Loucy (cell line): ENCODE data around the gene TMCC3.
"Not testable (repeated sequence)": the region's sequence is repeated elsewhere in the genome, so short reads cannot be mapped to it uniquely, and the experiment has no call there.

Experiments used
- H2AFZ ChIP-seq: fragments of 200-600 bp; sonication (generic); 2 replicates; pipeline ENCODE4 v1.6.0; 2016; ENCODE audit warnings: antibody characterized with exemption, mild to moderate bottlenecking, low read length, moderate library complexity
- H3F3A ChIP-seq: fragments of 200-600 bp; 2 replicates; pipeline ENCODE4 v1.6.0; 2016; ENCODE audit warnings: antibody characterized with exemption, low read depth, mild to moderate bottlenecking
- H3K27me3 ChIP-seq: fragments of 200-600 bp; sonication (generic); 2 replicates; pipeline ENCODE4 v1.6.1; 2014; ENCODE audit warnings: low read length, mild to moderate bottlenecking; ENCODE audit not compliant: insufficient read depth, poor library complexity, severe bottlenecking
- H3K36me3 ChIP-seq: fragments of 200-600 bp; sonication (generic); 2 replicates; pipeline ENCODE4 v1.6.1; 2016; ENCODE audit warnings: low read length; ENCODE audit not compliant: insufficient read depth
- H3K4me1 ChIP-seq: fragments of 200-600 bp; sonication (generic); 2 replicates; pipeline ENCODE4 v1.5.1; 2014; ENCODE audit warnings: low read length, mild to moderate bottlenecking; ENCODE audit not compliant: insufficient read depth, poor library complexity, severe bottlenecking
- H3K4me2 ChIP-seq: fragments of 200-600 bp; sonication (generic); 2 replicates; pipeline ENCODE4 v1.6.0; 2014; ENCODE audit warnings: antibody characterized with exemption, low read length, low read depth, mild to moderate bottlenecking; ENCODE audit not compliant: poor library complexity, severe bottlenecking
- H3K4me3 ChIP-seq: fragments of 200-600 bp; sonication (generic); 2 replicates; pipeline ENCODE4 v1.5.1; 2014; ENCODE audit warnings: low read length, mild to moderate bottlenecking, mixed read lengths; ENCODE audit not compliant: poor library complexity, severe bottlenecking
- H3K79me2 ChIP-seq: fragments of 200-600 bp; sonication (generic); 2 replicates; pipeline ENCODE4 v1.6.1; 2014; ENCODE audit warnings: low read length; ENCODE audit not compliant: insufficient read depth
- H3K9ac ChIP-seq: fragments of 200-600 bp; sonication (generic); 2 replicates; pipeline ENCODE4 v1.6.0; 2014; ENCODE audit warnings: mild to moderate bottlenecking, low read depth, low read length, moderate library complexity; ENCODE audit not compliant: poor library complexity, severe bottlenecking
- H3K9me2 ChIP-seq: fragments of 200-600 bp; sonication (generic); replicated peaks from 2 replicates; pipeline ENCODE4 v1.6.1; 2016; ENCODE audit warnings: low read depth, low read length, mixed read lengths
- H3K9me3 ChIP-seq: fragments of 200-600 bp; sonication (generic); 2 replicates; pipeline ENCODE4 v1.6.1; 2014; ENCODE audit warnings: mild to moderate bottlenecking, antibody characterized with exemption, low read length, low read depth; ENCODE audit not compliant: insufficient read depth
- H4K20me1 ChIP-seq: fragments of 200-600 bp; sonication (generic); 2 replicates; pipeline ENCODE4 v1.6.0; 2014; ENCODE audit warnings: antibody characterized with exemption, low read length, mild to moderate bottlenecking; ENCODE audit not compliant: insufficient read depth, poor library complexity, severe bottlenecking
- CTCF ChIP-seq: fragments of 200-600 bp; sonication (generic); conservative IDR thresholded peaks from 2 replicates; pipeline ENCODE4 v1.5.1; 2014; ENCODE audit warnings: mild to moderate bottlenecking, antibody characterized with exemption, low read length
- EZH2phosphoT487 ChIP-seq: fragments of 200-600 bp; IDR thresholded peaks from 2 replicates; pipeline ENCODE4 v1.6.1; 2018; ENCODE audit warnings: antibody characterized with exemption, mild to moderate bottlenecking, moderate library complexity, borderline replicate concordance

Gene TMCC3

GRCh38 chr12:94615260-94616181, 34.8 kb downstream of the TMCC3 start:
- Histone ChIP-seq H3K27me3 (no peaks in the 10 kb centered on the region), H3K9me2 (no peaks in the 10 kb centered on the region), H3K79me2 (no peaks in the 10 kb centered on the region), H2AFZ (no peak overlapping the region), H3K4me3 (no peak overlapping the region), H3K36me3 (no peaks in the 10 kb centered on the region), H3K4me1 (no peaks in the 10 kb centered on the region), H3F3A (no peaks in the 10 kb centered on the region), H4K20me1 (no peaks in the 10 kb centered on the region), H3K9ac (no peak overlapping the region), H3K4me2 (no peak overlapping the region), H3K9me3 (no peaks in the 10 kb centered on the region)
- TF ChIP-seq CTCF (no peak), EZH2phosphoT487 (no peak)

GRCh38 chr12:94614288-94614721, 36.1 kb downstream of the TMCC3 start:
- H3K9me2 ChIP-seq = no peaks in the 10 kb centered on the region
- no peaks in the 10 kb centered on the region for H3K79me2 ChIP-seq
- H3K4me3 ChIP-seq = no peak overlapping the region
- H3K4me1 ChIP-seq = no peaks in the 10 kb centered on the region
- TF ChIP-seq CTCF = no peak
- TF ChIP-seq EZH2phosphoT487 = no peak
- H3K36me3 ChIP-seq = no peaks in the 10 kb centered on the region
- no peaks in the 10 kb centered on the region for H3F3A ChIP-seq
- H3K4me2 ChIP-seq = no peak overlapping the region
- H3K27me3 ChIP-seq = no peaks in the 10 kb centered on the region
- no peaks in the 10 kb centered on the region for H3K9me3 ChIP-seq
- H2AFZ ChIP-seq = no peak overlapping the region
- H4K20me1 ChIP-seq = no peaks in the 10 kb centered on the region
- no peak overlapping the region for H3K9ac ChIP-seq

GRCh38 chr12:94609917-94610443, 40.4 kb downstream of the TMCC3 start:
- H2AFZ ChIP-seq = no peak overlapping the region
- H3K79me2 ChIP-seq = no peaks in the 10 kb centered on the region
- no peaks in the 10 kb centered on the region for H3K27me3 ChIP-seq
- H4K20me1 ChIP-seq = no peaks in the 10 kb centered on the region
- H3K4me2 ChIP-seq = no peak overlapping the region
- no peaks in the 10 kb centered on the region for H3K4me1 ChIP-seq
- no peaks in the 10 kb centered on the region for H3K36me3 ChIP-seq
- H3K9me3 ChIP-seq = no peaks in the 10 kb centered on the region
- no peak overlapping the region for H3K9ac ChIP-seq
- H3F3A ChIP-seq = no peaks in the 10 kb centered on the region
- no peaks in the 10 kb centered on the region for H3K9me2 ChIP-seq
- H3K4me3 ChIP-seq = no peak overlapping the region
- no peak for TF ChIP-seq EZH2phosphoT487
- no peak for TF ChIP-seq CTCF

GRCh38 chr12:94606810-94607209, 43.5 kb downstream of the TMCC3 start:
- H4K20me1 ChIP-seq, H3K4me1 ChIP-seq, H3K4me2 ChIP-seq, H3K4me3 ChIP-seq, H3K9me2 ChIP-seq, H3K79me2 ChIP-seq, H3K36me3 ChIP-seq, H3K27me3 ChIP-seq, H3K9me3 ChIP-seq, H2AFZ ChIP-seq, H3F3A ChIP-seq, H3K9ac ChIP-seq: not testable (repeated sequence)
